ENCODE measurements around the gene TNS3.

TNS3 gene

GRCh38 chr7:47356261-47356660 lies 225.7 kb downstream of the TNS3 start:
- no peak for DNase-seq

DNA sequence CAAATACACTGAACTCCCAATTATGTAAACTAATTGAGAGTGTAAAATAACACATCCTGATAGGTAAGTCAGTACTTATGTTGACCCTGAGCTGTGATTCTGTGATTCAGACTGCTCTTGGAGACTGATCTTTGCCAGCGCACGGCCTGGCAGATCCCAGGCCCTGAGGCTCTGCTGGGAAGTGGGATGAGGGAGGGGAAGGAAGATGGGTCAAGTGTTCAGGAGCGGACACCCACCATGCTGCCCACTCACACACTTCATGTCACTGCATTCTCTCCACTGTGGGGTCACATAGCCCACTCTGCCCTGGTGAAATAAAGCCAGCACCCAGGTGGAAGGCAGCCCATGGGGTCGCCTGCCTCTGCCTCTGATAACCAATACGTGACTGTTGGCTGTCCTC lies 226.2 kb downstream of the TNS3 start:
- DNase-seq, result no peak

GRCh38 chr7:47354831-47355541 lies 226.9 kb downstream of the TNS3 start:
- DNase-seq, result no peak

- no peak for DNase-seq
Measured at GRCh38 chr7:47354071-47354470, 227.8 kb downstream of the TNS3 start.

GRCh38 chr7:47352394-47352968 lies 229.4 kb downstream of the TNS3 start:
- no peak for DNase-seq

DNA sequence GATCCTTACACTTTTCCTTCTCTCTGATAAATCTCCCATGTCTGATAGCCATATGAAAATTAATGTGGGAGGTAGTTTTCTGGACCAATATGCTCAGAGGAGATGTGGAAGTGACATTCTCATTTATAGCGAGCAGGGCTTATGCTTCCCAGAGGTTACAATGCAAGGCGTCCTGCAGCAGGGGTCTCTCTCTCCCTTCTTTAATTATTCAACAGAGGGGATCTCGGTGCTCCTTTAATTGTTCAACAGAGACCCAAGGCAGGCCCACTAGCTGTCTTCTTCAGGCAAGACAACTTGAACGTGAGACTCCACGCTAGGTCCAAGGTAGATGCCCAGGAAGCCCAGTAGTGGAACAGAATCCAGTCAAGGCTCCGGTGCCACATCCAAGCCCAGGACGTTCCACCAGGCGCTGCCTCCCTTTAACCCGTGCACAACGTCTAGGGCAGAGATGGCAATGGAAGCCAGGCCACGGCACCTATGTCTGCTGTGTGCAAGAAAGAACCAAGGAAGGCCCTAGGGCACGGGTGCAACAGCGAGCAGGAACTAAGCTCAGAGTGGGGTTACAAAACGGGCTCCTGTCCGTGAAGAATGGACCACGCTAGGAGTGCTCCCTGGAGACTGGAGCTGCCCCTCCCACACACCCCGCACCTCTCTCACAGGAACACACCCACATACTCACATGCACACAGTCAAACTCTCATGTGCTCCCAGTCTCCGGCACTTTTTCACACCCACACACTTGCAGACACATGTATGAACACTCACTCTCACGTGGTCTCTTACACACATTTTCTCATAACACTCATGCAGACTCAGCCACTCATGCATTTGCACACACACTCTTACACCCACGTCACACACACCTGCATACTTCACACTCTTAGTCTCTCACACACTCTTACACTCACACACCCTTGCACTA lies 230.4 kb downstream of the TNS3 start:
- no peak for DNase-seq

DNA sequence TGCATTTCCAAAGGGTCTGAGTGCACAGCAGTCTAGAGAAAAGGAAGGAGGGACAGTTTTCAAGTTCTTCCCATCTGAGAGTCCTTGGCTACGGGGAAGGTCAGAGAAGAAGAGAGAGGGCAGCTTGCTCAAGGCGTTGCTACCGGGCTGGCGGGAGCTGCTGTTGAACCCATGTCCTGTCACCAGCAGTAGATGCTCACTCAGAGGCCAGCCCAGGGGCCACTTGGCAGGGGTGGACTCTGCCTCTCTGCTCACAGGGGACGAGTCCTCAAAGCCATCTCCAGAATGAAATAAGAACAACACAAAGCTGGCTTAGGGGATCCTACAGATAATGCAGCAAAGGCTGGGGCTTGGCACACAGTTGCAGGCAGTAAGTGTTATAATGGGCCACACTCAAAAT lies 231.5 kb downstream of the TNS3 start:
- DNase-seq, result no peak

DNA sequence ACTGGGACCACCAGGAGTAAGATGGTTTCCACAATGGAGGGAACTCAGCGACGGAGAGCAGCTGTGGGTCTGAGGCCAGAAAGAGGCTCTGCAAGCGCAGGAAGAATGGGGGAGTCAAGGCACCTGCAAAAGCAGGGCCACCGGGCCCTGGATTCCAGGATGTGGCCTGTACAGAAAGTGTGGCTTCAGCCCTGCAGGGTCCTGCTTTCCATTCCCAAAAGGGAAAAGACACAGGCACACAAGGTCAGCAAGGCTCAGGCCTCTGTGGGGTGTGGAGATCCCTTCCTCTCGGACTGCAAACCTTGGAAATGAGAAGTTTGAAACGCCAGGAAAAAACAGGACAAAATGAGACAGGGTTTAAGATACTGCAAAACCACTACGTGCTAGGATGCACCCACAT lies 232.5 kb downstream of the TNS3 start:
- no peak for DNase-seq

GRCh38 chr7:47347816-47348385 lies 234.0 kb downstream of the TNS3 start:
- DNase-seq, result no peak

DNA sequence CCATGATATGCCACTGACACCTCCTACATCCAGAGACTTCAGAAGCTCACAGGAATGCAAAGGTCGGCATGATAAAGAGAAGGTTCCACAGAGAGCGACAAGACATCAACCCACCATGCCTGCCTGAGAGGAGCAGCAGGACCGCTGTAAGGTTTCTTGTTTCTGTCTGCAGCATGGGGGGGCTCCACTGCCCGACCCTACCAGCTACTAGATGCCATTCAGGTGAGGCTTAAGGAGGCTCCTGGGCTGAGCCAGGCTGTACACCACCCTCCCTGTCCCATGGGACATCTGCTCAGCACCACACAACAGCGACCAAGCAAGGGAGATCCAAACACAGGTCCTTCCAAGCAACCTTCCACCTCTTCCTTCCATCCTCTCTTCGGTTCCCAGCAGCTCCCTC lies 234.6 kb downstream of the TNS3 start:
- no peak for DNase-seq

- no peak for DNase-seq
Measured at GRCh38 chr7:47346377-47346914, 235.5 kb downstream of the TNS3 start.

GRCh38 chr7:47345857-47346298 lies 236.0 kb downstream of the TNS3 start:
- DNase-seq, result no peak

GRCh38 chr7:47344171-47344955 lies 237.5 kb downstream of the TNS3 start:
- DNase-seq, result no peak

DNA sequence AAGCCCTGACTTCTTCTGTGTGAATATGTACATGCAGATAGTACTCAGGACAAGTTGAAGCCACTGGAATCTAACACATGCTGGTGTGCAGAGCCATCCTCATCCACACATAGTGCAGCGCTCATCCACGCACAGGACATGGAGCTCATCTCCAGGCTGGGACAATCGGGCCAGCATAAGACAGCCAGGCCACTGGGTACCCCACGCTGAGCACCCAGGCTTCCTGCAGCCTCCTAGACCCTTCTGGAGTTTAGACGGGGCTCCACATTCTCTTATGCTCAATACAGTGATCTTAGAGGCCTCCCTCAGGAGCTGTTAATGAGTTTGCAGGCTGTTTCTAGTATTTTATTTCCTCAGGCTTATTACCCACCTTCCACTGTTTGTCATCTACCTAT lies 238.9 kb downstream of the TNS3 start:
- no peak for DNase-seq

GRCh38 chr7:47342296-47343060 lies 239.4 kb downstream of the TNS3 start:
- no peak for DNase-seq

DNA sequence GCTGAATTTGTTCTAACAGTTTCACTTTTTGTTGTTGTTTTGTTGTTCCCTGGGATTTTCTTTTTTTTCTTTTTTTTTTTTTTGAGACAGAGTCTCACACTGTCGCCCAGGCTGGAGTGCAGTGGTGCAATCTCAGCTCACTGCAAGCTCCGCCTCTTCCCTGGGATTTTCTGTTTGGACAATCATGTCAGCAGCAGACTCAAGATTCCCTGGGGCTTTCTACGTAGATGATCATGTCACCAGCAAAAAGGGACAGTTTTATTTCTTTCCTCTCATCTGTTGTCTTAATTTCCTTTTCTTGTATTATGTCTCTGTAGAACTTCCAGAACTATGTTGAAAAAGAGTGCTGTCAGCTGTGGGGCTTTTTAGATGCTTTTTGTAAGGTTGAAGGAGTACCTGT lies 241.4 kb downstream of the TNS3 start:
- no peak for DNase-seq

DNA sequence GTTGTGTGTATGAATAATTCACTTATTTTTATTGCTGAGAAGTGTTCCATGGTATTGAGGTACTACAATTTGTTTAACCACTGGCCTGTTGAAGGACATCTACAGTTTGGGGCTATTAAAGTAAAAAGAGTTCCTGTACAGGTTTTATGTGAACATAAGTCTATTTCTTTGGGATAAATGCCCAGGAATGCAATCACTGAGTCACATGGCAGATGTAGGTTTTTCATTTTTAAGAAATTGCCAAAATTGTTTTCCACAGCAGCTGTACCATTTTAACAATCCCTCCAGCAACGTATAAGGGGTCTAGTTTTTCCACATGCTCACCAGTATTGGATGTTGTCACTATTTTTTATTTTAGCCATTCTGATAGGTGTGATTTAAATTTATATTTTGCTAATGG lies 243.9 kb downstream of the TNS3 start:
- no peak for DNase-seq

GRCh38 chr7:47337531-47337930 lies 244.4 kb downstream of the TNS3 start:
- DNase-seq, result no peak

DNA sequence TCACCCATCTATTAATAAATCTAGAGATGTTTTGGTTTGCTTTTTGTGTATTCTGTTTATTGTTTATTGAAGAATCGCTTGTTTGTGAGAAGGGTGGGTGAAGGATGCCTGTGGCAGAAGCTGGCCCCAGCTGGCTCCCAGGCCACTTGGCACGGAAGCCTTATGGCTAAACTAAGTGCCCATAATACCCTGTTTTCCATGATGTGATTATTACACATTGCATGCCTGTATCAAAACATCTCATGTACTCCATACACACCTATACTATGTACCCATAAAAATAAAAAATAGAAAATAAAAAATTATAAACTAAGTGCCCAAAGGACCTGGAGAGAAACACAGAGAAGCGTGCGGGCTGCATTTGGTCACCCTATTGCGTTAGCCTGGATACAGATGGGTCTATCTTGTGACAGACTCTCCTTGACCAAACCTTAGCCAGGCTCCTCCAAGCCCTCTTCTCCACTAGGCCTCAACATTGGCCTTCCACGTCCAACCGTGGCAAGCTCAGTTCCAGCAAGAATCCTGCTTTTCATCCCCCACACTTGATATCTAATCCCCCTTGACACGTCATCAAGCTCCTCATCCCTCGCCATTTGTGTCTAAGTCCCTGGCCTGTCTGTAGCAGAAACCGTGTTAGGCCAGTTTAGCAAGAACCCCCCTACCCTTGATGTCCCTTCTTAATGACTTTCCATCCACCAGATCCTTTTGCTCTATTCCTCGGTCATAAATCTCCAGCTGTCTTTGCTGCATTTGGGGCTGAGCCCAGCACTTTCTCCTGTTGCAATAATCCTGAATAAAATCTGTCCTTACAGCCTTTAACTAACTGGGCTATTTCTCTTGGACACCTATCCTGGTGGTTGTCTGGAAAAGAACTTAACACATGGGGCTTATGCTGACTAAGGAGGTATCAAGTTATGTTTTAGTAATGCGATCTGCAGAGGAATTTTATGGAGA lies 245.2 kb downstream of the TNS3 start:
- DNase-seq, result no peak

Measured in GF-D8 (cell line).